C4-2B (cell line): ENCODE data around the gene LHFPL6.

Source experiments
- H3K27ac ChIP-seq: fragments of 450-650 bp; 2 replicates; pipeline ENCODE4 v1.5.1; 2017
- CTCF ChIP-seq: fragments of 450-650 bp; conservative IDR thresholded peaks from 2 replicates; pipeline ENCODE4 v1.5.1; 2017; ENCODE audit warnings: mild to moderate bottlenecking
- ZFX ChIP-seq: fragments of 450-650 bp; IDR thresholded peaks from 2 replicates; pipeline ENCODE4 v1.6.1; 2017

The LHFPL6 gene

DNA sequence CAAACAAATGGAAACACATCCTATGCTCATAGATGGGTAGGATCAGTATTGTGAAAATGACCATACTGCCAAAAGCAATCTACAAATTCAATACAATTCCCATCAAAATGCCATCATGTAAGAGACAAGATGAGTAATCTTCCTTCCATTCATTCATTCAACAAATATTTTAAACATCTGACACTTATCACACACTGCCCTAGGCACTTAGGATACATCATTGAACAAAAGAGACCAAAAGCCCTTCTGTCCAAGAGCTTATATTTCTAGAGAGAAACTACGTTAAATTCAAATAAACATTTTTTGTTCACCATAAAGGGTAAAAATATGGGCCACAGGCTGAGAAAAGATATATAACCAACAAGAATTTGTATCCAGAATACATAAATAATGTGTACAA lies 20.5 kb upstream of the LHFPL6 start:
- TF ChIP-seq CTCF (no peak), ZFX (no peak)
- H3K27ac ChIP-seq: no peak overlapping the region

GRCh38 chr13:39618561-39618960 lies 15.6 kb upstream of the LHFPL6 start:
- no peak overlapping the region for H3K27ac ChIP-seq
- no peak for TF ChIP-seq CTCF

DNA sequence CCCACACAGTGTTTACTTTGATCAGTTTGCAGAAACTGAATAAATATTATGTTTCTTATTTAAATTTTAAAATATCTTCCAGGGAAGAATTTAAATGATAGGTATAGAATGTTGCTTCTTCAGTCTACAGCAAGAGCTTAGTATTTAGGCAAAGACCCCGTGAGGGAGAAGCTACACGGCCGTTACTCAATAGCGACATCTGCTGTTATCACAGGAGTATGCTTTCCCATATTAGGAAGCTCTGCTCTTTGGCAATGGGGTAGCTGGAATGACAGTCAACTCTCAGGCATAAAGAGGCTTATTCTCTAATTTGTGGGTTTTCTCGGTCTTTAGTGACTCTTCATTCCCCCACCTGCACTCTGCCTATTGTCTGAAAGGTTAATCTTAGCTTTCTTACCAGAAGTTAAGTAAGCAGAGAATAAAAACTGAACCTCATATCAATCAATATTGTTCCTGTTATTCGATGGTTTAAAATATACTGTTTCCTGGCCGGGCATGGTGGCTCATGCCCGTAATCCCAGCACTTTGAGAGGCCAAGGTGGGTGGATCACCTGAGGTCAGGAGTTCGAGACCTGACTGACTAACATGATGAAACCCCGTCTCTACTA lies 13.2 kb upstream of the LHFPL6 start:
- H3K27ac ChIP-seq: no peak overlapping the region
- TF ChIP-seq CTCF (peak; percentile 87), ZFX (no peak)

- TF ChIP-seq ZFX: no peak
- TF ChIP-seq CTCF: peak; percentile 82
- no peak overlapping the region for H3K27ac ChIP-seq
Observed at GRCh38 chr13:39612023-39612637, 9.1 kb upstream of the LHFPL6 start.

GRCh38 chr13:39607876-39608275 lies 4.9 kb upstream of the LHFPL6 start:
- H3K27ac ChIP-seq: no peak overlapping the region
- TF ChIP-seq ZFX: no peak
- no peak for TF ChIP-seq CTCF

DNA sequence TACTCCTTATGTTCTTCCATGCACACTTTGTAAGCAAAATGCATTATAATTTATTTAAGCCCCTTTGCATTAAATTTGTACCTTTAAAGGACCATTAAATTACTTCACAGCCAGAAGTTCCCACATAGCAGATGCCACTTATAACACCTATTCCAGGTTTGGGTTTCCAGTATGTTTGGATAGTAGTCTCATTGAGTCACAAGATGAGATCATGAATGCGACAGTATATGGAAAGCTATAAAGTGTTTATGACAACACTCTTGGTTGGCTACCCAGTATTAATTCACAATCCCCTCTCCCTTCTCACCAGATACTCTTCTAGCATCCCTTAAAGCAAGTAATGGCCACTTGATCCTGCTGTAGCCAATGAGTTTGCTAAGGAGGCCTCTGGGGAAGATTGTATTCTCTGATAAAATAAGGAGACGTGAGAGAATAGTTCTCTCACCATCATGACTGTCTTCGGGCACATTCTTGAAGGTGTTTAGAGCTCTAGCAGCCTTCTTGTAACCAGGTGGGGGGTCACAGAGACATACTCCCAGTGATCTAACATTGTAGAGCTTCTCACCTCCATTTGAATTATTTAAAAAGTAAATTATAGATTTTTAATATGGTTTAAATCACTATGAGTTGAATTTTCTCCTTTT lies 2.8 kb upstream of the LHFPL6 start:
- no peak overlapping the region for H3K27ac ChIP-seq
- no peak for TF ChIP-seq CTCF
- no peak for TF ChIP-seq ZFX

DNA sequence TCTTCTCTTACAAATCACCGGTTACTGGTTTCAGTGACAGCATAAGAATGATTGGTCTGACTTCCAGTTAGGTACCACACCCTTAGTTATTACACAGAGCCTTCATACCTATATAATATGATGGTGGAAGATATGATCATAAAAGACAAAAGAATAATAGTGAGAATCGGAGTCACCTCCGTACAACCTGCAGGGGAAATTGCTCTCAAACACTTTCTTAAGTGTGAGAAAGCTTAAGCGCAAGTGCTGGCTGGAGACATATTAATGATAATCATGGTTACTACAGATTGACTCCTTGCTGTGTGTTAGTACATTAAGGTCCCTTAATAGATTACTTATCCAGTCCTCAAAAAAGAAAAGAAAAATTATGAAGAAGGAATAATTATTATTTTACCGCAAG lies 1.8 kb upstream of the LHFPL6 start:
- TF ChIP-seq ZFX (no peak), CTCF (no peak)
- no peak overlapping the region for H3K27ac ChIP-seq
